H1 (cell line): ENCODE measurements around the gene CAPN13. TPM values are rescaled to one million over a fixed set of nuclear protein-coding genes. Genes with fewer than 3 reads are reported as not detected.

Experiments used
- BACH1 ChIP-seq: IDR thresholded peaks from 2 replicates; pipeline ENCODE4 v1.6.1; 2012; ENCODE audit warnings: low read length, improper control_type of control experiment
- BRCA1 ChIP-seq: IDR thresholded peaks from 2 replicates; pipeline ENCODE4 v1.6.1; 2012; ENCODE audit warnings: low read depth, low read length, improper control_type of control experiment
- CHD1 ChIP-seq: IDR thresholded peaks from 2 replicates; pipeline ENCODE4 v1.6.1; 2012; ENCODE audit warnings: low read depth, low read length, improper control_type of control experiment
- KDM5A ChIP-seq: fragments of 200-600 bp; IDR thresholded peaks from 2 replicates; pipeline ENCODE4 v1.7.1; 2012; ENCODE audit warnings: mild to moderate bottlenecking, low read length, inconsistent platforms, mixed read lengths
- MAFK ChIP-seq: IDR thresholded peaks from 2 replicates; pipeline ENCODE4 v1.6.1; 2012; ENCODE audit warnings: low read depth, mild to moderate bottlenecking, improper control_type of control experiment, low read length
- POLR2AphosphoS5 ChIP-seq: IDR thresholded peaks from 2 replicates; pipeline ENCODE4 v1.6.1; 2011; ENCODE audit warnings: low read depth, low read length
- RBBP5 ChIP-seq: IDR thresholded peaks from 2 replicates; pipeline ENCODE4 v1.7.1; 2012; ENCODE audit warnings: low read depth, mild to moderate bottlenecking, inconsistent platforms, low read length, moderate library complexity, borderline replicate concordance
- SP4 ChIP-seq: IDR thresholded peaks from 2 replicates; pipeline ENCODE4 v1.6.1; 2012; ENCODE audit warnings: low read length, inconsistent platforms
- polyA plus RNA-seq, 7 experiments: library from polyadenylated mRNA; depleted of rRNA in 3 of 7; stranded (reverse) in 5 of 7; unstranded in 2 of 7; fragments of >200 nt in 5 of 7; fragments of 200-250 nt in 2 of 7; gene quantifications; 1 replicate in 5 of 7; 2 replicates in 1 of 7; 4 replicates in 1 of 7; pipeline versions ENCODE4 v1.2.1 to v1.2.3, GENCODE V29; 2011 to 2013; ENCODE audit warnings: missing spikeins in 2 of 7, mixed read lengths in 2 of 7
- total RNA-seq: library from RNA; stranded (reverse); fragmentation: NEBNext Ultra II Directional; extraction: Animal tissue kit (Norgen Biotek cat#: 25700); gene quantifications from 2 replicates; pipeline ENCODE4 v1.2.1, GENCODE V29; 2021
- TF ChIP-seq, protein P1 (sequence below): fragments of 300-600 bp; sonication (generic); IDR thresholded peaks from 2 replicates; pipeline ENCODE4 v1.7.1; 2012; ENCODE audit warnings: low read length, moderate library complexity, mild to moderate bottlenecking, inconsistent platforms; ENCODE audit not compliant: insufficient replicate concordance
- TF ChIP-seq, protein P2 (sequence below): IDR thresholded peaks from 2 replicates; pipeline ENCODE4 v1.6.1; 2011; ENCODE audit warnings: low read depth, mild to moderate bottlenecking, low read length; ENCODE audit not compliant: insufficient read depth
- TF ChIP-seq, protein P3 (sequence below): IDR thresholded peaks from 2 replicates; pipeline ENCODE4 v1.6.1; 2012; ENCODE audit warnings: inconsistent platforms

Gene CAPN13
- total and polyA plus RNA-seq, 2 of the 8 experiments (the other 6 are each of a cell fraction or from before 2014, with no cell fraction given) = 2.4 TPM

DNA sequence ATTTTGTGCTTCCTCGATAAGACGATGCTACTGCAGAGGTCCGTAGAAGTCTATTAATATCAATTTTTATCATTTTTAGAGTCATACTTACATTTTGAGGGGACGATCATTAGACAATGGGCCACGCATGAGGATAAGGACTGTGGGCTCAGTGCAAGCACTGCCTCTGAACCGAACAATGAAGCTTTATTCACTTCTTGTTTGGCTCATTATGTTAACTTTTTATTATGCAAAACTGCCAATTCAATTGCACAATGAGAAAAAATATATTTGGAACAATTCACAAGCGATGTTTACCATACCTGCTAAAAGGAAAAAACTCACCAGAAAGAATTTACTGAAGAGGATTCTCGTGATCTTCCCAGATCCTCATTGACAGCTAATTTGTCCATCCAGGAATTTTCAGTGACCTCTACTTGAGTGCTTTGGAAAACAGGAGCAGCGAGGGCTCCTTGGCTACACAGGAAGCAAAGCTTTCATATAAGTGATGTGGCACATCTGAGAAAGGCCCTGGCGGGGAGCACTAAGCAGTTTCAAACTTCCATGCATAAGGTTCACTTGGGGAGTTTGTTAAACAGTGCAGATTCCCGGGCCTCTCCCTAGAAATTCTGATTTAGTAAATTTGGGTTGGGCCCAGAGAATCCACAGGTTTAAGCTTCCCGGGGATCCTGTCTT is 13.3 kb upstream of the CAPN13 start (continued):
- TF ChIP-seq, protein P1, sequence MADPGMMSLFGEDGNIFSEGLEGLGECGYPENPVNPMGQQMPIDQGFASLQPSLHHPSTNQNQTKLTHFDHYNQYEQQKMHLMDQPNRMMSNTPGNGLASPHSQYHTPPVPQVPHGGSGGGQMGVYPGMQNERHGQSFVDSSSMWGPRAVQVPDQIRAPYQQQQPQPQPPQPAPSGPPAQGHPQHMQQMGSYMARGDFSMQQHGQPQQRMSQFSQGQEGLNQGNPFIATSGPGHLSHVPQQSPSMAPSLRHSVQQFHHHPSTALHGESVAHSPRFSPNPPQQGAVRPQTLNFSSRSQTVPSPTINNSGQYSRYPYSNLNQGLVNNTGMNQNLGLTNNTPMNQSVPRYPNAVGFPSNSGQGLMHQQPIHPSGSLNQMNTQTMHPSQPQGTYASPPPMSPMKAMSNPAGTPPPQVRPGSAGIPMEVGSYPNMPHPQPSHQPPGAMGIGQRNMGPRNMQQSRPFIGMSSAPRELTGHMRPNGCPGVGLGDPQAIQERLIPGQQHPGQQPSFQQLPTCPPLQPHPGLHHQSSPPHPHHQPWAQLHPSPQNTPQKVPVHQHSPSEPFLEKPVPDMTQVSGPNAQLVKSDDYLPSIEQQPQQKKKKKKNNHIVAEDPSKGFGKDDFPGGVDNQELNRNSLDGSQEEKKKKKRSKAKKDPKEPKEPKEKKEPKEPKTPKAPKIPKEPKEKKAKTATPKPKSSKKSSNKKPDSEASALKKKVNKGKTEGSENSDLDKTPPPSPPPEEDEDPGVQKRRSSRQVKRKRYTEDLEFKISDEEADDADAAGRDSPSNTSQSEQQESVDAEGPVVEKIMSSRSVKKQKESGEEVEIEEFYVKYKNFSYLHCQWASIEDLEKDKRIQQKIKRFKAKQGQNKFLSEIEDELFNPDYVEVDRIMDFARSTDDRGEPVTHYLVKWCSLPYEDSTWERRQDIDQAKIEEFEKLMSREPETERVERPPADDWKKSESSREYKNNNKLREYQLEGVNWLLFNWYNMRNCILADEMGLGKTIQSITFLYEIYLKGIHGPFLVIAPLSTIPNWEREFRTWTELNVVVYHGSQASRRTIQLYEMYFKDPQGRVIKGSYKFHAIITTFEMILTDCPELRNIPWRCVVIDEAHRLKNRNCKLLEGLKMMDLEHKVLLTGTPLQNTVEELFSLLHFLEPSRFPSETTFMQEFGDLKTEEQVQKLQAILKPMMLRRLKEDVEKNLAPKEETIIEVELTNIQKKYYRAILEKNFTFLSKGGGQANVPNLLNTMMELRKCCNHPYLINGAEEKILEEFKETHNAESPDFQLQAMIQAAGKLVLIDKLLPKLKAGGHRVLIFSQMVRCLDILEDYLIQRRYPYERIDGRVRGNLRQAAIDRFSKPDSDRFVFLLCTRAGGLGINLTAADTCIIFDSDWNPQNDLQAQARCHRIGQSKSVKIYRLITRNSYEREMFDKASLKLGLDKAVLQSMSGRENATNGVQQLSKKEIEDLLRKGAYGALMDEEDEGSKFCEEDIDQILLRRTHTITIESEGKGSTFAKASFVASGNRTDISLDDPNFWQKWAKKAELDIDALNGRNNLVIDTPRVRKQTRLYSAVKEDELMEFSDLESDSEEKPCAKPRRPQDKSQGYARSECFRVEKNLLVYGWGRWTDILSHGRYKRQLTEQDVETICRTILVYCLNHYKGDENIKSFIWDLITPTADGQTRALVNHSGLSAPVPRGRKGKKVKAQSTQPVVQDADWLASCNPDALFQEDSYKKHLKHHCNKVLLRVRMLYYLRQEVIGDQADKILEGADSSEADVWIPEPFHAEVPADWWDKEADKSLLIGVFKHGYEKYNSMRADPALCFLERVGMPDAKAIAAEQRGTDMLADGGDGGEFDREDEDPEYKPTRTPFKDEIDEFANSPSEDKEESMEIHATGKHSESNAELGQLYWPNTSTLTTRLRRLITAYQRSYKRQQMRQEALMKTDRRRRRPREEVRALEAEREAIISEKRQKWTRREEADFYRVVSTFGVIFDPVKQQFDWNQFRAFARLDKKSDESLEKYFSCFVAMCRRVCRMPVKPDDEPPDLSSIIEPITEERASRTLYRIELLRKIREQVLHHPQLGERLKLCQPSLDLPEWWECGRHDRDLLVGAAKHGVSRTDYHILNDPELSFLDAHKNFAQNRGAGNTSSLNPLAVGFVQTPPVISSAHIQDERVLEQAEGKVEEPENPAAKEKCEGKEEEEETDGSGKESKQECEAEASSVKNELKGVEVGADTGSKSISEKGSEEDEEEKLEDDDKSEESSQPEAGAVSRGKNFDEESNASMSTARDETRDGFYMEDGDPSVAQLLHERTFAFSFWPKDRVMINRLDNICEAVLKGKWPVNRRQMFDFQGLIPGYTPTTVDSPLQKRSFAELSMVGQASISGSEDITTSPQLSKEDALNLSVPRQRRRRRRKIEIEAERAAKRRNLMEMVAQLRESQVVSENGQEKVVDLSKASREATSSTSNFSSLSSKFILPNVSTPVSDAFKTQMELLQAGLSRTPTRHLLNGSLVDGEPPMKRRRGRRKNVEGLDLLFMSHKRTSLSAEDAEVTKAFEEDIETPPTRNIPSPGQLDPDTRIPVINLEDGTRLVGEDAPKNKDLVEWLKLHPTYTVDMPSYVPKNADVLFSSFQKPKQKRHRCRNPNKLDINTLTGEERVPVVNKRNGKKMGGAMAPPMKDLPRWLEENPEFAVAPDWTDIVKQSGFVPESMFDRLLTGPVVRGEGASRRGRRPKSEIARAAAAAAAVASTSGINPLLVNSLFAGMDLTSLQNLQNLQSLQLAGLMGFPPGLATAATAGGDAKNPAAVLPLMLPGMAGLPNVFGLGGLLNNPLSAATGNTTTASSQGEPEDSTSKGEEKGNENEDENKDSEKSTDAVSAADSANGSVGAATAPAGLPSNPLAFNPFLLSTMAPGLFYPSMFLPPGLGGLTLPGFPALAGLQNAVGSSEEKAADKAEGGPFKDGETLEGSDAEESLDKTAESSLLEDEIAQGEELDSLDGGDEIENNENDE = no peak
- no peak for TF ChIP-seq POLR2AphosphoS5
- no peak for TF ChIP-seq SP4
- TF ChIP-seq, protein P2, sequence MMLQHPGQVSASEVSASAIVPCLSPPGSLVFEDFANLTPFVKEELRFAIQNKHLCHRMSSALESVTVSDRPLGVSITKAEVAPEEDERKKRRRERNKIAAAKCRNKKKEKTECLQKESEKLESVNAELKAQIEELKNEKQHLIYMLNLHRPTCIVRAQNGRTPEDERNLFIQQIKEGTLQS = no peak
- no peak for TF ChIP-seq CHD1
- TF ChIP-seq KDM5A = no peak
- no peak for TF ChIP-seq RBBP5
- TF ChIP-seq MAFK = no peak
- TF ChIP-seq, protein P3, sequence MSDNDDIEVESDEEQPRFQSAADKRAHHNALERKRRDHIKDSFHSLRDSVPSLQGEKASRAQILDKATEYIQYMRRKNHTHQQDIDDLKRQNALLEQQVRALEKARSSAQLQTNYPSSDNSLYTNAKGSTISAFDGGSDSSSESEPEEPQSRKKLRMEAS = no peak
- no peak for TF ChIP-seq BACH1
- TF ChIP-seq BRCA1 = no peak
